ENCODE measurements around the gene TANC1.

TANC1 gene

GRCh38 chr2:158996378-158996993 lies 28.0 kb downstream of the TANC1 start:
- DNase-seq: no peak

DNA sequence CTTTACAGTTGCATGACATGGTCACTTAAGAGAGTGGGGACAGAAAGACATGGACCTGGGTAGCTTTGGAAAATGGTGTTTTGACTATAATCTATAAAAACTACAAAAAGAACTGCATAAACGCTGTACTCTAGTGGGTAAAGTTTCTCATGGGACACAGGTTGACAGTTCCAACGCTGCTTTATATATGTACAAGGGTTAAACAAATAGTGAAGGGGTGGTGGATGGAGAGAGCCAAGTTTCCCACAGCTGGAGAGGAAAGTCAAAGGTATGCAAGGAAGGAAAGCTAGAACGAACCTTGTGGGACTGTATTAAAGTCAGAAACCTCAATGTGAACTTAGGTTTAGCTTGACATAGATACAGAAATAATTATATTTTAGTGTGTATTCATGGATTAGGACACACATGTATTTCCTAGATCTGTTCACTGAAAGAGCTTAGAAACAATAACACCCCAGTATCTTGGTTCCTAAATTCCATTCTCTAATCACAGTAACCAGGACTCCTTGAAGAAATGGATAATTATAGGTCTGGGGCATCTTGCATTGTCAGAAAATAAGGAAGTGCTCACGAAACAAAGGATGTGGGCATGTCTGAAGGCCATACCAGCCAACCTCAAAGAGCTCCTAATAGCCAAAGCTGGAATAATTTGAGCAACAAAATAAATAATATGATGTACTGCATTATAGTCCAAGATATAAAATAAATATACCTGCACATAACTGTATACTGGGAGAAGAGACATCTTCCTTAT lies 28.8 kb downstream of the TANC1 start:
- no peak for DNase-seq

DNA sequence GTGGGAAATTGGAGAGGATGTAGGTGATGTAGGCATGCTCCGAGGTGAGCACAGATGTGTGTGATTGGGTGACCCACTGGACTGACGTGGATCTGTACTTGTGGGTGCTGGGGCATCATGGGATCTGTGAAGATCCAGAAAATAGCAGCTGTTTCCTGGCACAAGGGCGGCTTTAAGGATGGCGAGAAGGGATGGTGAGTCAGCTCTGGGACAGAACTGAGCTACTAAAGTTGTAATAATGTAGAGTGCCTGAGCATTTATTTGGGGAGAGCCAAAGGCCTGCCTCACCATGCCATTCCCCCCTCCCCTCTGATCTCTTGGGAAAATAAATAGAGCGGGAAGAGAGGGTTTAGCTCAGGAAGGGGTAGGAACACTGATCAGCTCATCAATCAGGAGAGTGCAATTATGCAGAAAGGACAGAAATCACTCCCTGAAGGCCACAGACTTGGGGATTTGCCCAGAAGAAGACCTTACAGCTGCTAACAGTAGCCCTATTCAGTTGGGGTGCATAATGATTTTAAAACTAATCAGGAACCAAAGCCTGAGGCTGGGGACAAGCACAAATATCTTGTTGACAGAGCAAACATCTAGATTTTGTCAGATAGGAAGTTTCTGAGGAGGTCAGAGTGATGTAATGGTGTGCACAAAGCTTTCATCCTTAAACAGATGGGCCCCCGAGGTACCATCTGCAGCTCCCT lies 30.3 kb downstream of the TANC1 start:
- no peak for DNase-seq

DNA sequence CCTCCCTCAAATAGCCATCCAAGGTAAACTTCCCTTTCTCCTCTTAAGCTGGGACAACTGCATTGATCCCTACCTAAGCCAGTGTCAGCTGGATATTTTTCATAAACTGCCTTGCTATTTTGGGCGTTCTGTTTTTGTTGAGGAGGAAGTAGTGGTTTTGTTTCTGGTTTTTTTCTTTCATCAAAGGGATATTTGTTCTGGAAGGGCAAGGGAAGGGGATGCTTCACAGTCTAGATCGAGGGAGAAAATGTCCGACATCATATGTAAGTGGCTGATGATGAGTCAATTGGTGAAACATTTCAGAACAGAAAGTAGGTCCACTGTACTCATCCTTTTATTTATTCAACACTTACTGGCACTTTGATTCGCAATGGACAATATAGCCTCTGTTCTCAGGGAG lies 31.0 kb downstream of the TANC1 start:
- no peak for DNase-seq

GRCh38 chr2:159000072-159000471 lies 31.6 kb downstream of the TANC1 start:
- no peak for DNase-seq

- no peak for DNase-seq
These were observed 34.1 kb downstream of the TANC1 start for GRCh38 chr2:159002462-159003111.

GRCh38 chr2:159003555-159003954 lies 35.1 kb downstream of the TANC1 start:
- no peak for DNase-seq

DNA sequence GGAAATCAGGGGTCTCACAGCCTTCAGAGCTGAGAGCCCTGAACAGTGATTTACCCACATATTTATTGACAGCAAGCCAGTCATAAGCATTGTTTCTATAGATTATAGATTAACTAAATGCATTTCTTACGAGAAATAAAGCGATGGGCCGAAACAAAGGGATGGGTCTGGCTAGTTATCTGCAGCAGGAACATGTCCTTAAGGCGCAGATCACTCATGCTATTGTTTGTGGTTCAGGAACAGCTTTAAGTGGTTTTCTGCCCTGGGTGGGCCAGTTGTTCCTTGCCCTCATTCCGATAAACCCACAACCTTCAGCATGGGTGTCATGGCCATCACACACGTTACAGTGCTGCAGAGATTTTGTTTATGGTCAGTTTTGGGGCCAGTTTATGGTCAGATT lies 36.4 kb downstream of the TANC1 start:
- DNase-seq: no peak

DNA sequence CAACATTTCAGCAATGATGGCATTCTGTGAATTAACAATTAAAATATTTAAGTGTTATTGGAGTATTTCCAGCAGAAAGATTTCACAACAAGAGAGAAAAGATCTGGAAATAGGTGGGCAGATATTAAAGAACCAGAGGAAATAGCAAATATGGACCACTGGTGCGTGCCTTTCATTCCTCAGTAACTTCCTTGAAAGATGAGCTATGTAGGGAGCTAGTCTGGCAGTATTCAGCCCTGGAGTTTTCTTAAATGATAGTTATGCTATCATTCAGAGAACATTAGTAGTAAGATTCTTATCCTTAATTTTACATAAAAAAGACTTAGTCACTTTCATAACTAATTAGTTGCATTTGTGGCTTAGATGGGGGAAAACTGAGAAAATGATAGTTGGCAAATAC lies 41.5 kb downstream of the TANC1 start:
- no peak for DNase-seq

DNA sequence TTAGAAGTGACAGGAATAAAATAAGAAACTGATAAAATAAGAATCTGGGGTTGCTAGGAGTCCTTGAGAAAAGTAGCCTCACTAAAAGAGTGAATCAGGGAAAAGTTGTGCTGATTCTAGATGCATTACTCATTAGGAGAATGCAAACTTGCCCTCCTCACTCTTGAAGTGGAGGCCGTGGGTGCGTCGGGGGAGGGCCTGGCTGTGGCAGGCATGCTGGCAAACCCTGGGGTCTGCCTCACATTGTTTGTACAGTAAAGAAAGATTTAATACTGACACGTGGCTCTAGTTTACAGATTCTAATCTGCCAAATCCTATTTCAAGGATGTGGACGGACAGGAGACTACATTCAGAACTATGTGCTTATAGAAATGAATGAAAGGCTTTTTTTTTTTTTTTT lies 41.9 kb downstream of the TANC1 start:
- DNase-seq: peak; percentile 22

DNA sequence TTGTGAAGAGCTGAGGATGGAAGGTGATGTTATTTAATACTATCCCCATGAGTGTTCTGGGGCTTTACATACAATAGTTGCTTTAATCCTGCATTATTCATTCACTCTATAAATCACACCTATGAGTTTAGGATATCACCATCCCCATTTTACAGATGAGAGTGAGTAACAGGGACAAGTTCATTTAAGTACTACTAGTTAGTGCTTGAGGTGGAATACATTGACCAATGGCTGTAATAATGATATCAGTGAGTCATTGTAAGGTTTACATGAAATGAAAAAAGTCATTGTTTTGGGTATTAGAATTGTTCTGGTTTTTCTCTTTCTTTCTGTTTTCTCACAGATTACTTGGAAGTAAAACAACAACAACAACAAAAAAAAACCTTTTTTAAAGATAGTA lies 42.5 kb downstream of the TANC1 start:
- DNase-seq: peak; percentile 19

DNA sequence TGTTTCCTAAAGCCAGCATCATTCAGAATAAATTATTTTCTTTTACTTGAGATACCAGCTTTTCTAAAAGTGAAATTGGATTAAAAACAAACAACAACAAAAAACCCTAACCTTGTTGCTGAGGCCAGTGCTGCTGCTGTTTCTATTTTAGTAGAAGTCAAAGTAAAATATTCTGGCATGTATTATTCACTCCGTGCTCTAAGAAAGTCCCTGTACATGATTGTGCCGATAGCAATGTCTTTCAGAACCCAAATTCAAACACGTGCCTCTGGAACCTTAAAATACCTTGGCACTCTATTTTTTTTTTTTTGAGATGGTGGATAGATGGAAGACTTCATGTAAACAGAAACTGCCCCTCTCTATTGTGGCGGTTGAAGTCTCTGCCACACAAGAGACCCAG lies 43.7 kb downstream of the TANC1 start:
- no peak for DNase-seq

DNA sequence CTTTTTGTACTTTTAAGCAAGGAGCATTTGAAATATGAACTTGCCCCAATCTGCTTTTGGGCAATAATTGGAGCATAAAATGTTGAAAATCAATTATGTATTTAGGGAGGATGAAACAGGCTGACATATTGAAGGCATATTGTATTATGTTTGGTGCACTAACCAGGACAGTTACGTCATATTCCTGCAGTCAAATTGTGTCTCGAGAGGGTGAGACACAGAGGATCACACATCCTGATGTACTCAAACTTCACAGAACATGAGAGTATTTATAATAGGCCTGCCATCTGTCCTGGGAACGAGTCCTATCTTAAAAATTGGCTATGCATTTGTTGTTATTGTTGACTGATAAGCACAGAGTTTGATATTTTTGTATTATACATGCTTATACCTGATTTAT lies 44.7 kb downstream of the TANC1 start:
- no peak for DNase-seq

DNA sequence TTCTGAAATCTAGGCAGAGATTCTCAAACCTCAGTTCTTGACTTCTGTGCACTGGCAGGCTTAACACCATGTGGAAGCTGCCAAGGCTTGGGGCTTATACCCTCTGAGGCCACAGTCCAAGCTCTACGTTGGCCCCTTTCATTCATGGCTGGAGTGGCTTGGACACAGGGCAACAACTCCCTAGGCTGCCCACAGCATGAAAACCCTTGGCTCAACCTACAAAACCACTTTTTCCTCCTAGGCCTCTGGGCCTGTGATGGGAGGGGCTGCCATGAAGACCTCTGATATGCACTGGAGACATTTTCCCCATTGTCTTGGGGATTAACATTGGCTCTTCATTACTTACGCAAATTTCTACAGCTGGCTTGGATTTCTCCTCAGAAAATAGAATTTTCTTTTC lies 46.7 kb downstream of the TANC1 start:
- no peak for DNase-seq

DNA sequence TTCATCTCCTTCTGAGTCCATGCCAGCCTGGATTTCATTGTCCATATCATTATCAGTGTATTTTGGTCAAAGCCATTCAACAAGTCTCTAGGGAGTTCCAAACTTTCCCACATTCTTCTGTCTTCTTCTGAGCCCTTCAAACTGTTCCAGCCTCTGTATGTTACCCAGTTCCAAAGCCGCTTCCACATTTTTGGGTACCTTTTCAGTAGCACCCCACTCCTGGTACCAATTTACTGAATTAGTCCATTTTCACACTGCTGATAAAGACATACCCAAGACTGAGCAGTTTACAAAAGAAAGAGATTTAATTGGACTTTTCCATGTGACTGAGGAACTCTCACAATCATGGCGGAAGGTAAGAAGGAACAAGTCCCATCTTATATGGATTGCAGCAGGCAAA lies 47.4 kb downstream of the TANC1 start:
- DNase-seq: no peak

DNA sequence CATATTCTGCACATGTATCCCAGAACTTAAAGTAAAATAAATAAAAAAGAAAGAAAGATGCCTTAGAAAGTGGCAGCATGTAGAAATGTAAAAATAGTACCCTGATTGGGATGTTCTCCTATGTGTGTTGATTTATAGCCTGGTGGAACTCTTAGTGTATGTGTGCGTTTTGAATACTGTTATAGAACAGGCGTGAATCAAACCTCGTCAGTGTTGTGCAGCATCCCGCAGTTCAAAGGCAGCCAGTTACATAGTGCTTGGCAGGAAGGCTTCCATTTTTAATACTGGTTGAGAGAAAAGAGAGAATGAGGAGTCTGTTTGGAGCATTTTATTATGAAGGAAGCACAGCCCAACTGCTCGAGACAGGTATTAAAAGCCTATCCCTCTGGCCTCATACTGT lies 49.4 kb downstream of the TANC1 start:
- DNase-seq: no peak

DNA sequence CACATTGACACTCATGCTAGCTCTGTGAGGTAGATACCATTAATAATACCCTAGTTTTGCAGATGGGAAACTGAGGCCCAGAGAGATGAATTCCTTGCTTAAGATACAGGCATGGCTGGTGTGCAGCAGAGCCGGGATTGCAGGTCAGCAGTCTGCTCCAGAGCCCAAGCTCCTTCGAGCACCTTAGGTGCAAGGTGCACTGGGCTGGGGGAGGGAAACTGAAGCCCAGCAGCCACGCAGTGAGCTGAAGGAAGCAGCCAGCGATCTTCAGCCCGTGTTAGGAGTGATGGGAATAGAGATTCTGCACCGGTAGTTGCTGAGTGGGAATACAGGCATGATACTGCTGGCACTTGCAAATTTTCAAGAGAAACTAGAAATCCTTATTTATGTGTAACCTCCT lies 50.6 kb downstream of the TANC1 start:
- DNase-seq: no peak

- DNase-seq: no peak
These were observed 53.6 kb downstream of the TANC1 start for GRCh38 chr2:159022019-159022418.

GRCh38 chr2:159026170-159026569 lies 57.7 kb downstream of the TANC1 start:
- no peak for DNase-seq

DNA sequence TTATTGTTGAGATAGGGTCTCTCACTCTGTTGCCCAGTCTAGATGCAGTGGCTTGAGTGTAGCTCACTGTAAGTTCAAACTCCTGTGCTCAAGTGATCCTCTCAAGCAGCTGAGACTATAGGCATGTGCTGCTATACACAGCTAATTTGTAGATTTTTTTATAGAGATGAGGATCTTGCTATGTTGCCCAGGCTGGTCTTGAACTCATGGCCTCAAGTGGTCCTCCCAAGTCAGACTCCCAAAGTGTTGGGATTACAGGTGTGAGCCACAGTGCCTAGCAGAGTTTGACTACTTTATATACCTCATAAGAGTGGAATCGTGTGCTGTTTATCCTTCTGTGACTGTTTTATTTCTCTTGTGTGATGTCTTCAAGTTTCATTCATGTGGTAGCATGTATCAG lies 60.3 kb downstream of the TANC1 start:
- no peak for DNase-seq

GRCh38 chr2:159029936-159030335 lies 61.5 kb downstream of the TANC1 start:
- no peak for DNase-seq

- no peak for DNase-seq
These were observed 62.4 kb downstream of the TANC1 start for GRCh38 chr2:159030674-159031380.

DNA sequence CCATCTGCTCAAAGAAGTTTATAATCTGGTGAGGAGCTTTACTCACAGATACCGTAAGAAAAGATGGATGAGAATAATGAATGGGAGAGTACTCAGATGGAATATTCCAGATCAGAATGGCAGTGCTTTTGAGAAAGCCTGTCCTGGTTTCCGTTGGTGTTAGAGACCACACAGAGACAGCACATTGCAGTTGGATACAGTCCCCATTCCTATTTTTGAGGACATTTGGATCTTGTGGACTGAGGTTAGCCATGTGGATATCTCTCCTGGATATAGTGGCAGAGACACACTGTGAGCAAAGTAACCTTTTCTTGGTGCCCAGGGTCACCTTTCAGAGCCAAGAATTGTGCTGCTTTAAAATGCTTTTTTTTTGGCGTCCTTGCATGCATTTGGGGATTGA lies 63.7 kb downstream of the TANC1 start:
- no peak for DNase-seq
